NCI-H748 (cell line): ENCODE measurements around the gene KANSL1L.
"Not testable (repeated sequence)": the region's sequence is repeated elsewhere in the genome, so short reads cannot be mapped to it uniquely, and the experiment has no call there.

Experiments
- DNase-seq: peaks from one replicate; lab custom pipeline; 2025; ENCODE audit not compliant: unreplicated experiment; lab: John Stamatoyannopoulos, UW

Gene KANSL1L, protein sequence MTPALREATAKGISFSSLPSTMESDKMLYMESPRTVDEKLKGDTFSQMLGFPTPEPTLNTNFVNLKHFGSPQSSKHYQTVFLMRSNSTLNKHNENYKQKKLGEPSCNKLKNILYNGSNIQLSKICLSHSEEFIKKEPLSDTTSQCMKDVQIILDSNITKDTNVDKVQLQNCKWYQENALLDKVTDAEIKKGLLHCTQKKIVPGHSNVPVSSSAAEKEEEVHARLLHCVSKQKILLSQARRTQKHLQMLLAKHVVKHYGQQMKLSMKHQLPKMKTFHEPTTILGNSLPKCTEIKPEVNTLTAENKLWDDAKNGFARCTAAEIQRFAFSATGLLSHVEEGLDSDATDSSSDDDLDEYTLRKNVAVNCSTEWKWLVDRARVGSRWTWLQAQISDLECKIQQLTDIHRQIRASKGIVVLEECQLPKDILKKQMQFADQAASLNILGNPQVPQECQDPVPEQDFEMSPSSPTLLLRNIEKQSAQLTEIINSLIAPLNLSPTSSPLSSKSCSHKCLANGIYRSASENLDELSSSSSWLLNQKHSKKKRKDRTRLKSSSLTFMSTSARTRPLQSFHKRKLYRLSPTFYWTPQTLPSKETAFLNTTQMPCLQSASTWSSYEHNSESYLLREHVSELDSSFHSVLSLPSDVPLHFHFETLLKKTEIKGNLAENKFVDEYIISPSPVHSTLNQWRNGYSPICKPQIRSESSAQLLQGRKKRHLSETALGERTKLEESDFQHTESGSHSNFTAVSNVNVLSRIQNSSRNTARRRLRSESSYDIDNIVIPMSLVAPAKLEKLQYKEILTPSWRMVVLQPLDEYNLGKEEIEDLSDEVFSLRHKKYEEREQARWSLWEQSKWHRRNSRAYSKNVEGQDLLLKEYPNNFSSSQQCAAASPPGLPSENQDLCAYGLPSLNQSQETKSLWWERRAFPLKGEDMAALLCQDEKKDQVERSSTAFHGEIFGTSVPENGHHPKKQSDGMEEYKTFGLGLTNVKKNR

DNA sequence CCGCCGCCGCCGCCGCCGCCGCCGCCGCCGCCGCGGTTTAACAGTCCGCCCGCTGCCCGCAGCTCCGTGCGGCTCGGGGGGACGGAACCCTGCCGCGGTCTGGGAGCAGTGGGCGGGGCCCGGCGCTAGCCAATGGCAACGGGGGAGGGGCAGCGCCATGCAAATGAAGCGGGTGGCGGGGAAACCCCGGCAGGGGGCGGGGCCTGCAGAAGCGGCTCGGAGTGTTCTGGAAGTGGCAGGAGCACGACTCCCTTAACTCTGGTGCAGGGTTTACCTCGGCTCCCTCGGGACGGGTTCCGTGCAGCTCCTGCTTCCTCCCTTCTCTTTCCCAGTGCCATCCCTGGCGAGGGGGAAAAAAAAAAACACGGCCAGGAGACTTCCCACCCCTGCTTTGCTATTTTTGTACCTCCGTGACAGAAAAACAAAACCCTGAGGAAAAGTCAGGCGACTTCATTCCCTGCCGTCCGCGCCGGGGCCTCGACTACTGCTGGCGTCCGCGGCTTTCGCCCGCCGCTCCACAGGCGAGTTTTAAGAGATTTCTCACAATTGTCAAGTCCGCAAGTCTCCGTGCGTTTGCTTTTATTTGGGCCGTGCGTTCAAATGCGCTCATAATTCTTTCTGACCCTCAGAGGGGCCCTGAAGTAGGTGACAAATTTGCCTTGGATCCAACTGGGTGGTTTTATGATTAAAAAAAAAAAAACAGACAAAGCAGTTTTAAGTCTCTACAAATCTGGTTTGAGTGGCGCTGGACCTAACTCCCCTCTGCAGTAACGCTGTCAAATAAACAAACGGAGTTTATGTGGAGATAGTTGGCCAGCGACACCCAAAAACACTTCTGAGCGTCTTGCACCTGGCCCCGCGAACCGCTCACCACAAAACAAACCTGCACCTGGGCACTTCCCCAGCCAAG, at the start of gene KANSL1L:
KANSL1L (minus strand) TSS at position 101 of the 910 bp plus-strand sequence. CDS start 16,827 bp downstream, outside the sequence.
- DNase-seq = peak; percentile 97

DNA sequence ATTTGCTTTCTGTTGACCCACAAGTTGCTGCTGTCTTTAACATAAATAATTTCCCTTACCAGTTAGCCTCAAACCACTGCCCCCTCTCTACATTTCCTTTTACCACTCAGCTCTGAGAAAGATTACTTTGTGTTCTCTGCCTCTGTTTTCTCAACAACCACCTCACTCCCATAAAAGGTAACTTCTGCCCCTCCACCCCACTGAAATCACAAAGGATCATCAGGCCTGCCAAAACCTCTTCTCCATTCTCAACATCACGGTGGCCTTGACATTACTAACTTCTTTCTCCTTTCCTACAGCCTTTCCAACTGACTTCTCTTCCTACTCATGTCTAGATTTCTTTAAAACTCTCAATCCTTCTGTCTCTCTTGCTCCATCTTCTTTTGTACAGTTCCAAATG, 43.9 kb upstream of the KANSL1L start:
- no peak for DNase-seq

DNA sequence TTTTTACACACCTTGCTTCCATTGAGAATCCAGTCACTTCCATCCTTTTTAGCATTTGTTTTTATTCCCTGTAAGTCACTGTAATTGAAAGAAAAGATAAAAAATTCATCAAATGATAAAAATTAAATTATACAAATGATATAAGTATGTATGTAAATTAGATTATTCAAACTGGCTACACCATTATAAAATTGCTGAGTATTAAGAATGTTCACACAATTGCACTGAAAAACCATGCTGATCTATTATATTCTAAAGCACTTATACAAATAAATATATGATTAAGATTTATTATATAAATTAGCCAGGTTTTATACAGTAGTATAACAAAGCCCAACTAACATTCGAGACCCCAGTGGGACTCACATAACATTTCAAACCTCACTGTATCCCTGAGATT, 39.0 kb upstream of the KANSL1L start:
- no peak for DNase-seq

DNA sequence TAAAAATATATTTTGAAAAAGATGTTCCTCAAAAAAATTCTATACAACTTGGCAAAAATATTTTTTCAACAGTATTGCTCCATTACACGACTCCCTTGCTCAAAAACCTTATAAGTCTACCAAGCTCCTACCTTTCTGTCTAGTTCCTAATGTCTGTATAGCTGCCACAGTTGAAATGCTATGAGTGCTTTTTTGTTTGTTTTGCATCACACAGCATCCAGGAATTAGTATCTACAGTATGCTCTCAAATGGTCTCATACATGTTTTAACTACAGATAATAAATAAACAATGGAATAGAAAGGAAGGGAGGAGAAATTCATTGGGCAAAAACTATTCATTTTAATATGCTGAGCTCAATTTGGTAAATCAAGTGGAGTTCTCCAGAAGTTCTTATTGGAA, 36.7 kb upstream of the KANSL1L start:
- DNase-seq = no peak

DNA sequence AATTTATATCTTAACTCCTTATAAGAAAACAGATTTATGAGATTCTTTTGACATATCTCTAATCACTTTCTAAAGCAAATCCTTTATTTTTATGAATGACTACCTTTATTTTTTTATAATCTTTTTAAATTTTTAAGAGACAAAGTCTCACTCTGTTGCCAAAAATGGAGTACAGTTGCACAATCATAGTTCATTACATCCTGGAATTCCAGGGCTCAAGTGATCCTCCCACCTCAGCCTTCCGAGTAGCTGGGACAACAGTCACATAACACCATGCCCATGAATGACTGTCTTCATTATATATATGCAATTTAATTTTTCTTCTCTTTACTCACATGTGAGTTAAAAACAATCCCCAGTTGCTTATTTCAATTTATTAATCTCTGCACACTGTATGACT, 32.3 kb upstream of the KANSL1L start:
- no peak for DNase-seq

DNA sequence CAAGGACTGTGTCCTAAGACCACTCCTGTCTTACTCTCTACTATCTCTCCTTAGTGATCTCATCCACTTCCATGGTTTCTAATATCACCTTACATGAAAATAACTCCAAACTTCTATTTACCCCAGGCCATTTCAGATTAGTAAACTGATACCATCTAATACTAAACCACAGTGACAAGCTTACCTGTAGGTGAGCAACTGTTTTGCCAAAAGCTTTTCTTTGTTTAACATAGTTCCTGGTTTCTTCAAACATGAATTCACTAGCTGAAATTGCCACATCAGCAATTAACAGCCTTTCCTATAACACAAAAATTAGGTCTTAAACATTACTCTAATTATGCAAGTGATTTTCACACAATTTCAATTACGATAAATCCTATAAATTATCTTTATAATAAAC, 31.9 kb upstream of the KANSL1L start:
- DNase-seq = no peak

DNA sequence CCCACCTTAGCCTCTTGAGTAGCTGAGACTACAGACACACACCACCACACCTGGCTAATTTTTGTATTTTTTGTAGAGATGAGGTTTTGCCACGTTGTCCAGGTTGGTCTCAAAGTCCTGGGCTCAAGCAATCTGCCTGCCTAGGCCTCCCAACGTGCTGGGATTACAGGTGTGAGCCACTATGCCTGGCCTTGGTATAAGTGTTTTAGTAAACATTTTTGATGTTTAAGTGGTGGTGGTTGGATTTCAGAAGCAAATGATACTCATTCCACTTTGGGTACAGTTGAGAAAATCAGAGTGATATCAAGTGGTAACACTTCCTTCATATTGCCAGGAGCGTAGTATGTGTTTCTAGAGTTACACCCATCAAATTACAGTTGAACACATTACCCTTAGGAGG, 28.6 kb upstream of the KANSL1L start:
- no peak for DNase-seq

DNA sequence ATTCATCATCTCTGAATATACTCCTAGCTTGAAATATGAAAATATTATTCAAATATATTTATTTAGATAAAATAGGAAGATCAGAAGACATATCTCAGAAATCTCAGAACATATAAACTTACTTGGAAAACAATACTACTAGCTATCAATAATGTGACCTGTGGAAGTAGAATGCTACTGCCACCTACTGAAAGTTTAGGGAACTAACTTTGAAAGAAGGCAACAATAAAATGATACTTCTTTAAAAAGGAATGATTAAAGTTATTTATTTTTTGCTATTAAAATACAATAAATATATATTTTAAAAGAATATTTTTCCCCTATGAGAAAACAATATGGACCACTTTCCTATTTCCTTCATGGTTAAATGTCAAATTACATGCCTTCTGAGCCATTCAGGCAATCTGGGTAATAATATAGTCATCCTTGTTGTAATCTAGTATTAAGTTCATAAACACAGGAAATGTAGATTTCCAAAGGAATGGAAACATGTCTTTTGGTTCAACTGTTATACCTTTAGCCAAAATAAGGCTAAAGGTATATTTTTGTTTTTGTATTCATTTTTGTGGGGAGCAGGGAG, 28.1 kb upstream of the KANSL1L start:
- peak; percentile 45 for DNase-seq

DNA sequence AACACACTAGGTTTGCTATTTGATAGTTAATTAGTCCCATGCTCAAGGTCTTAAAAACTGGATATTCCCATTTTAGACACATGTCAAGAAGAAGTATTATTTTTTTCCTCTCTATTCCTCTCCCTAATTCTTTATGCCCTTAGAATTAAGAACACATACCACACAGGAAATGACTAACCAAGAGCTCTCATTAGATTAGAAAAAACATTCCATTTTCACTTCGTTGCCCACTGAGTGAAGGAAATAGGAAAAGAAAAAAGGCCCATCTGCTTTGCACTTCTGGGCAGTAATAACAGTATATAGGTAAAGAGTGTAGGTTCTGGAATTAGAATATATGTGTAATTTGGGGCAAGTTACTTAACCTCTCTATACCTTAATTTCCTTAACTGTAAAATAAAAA, 27.1 kb upstream of the KANSL1L start:
- DNase-seq = no peak

DNA sequence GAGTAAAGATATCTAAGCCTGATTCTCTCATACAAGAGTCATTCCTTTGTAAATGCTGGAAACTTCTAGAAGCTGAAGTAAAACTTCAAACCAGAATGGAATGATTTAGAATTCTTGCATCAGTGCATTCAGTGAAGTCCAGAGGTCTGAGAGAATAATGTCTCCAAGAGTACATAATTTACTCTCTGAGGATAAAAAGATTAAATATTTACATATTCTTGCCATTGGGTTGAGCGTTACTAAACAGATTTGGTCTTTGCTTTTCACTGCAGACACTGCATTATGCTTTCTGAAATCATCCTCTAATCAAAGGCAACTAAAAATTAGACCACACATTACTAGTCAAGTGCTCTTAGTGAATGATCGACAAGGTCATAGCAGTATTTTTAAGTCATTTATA, 26.5 kb upstream of the KANSL1L start:
- no peak for DNase-seq

DNA sequence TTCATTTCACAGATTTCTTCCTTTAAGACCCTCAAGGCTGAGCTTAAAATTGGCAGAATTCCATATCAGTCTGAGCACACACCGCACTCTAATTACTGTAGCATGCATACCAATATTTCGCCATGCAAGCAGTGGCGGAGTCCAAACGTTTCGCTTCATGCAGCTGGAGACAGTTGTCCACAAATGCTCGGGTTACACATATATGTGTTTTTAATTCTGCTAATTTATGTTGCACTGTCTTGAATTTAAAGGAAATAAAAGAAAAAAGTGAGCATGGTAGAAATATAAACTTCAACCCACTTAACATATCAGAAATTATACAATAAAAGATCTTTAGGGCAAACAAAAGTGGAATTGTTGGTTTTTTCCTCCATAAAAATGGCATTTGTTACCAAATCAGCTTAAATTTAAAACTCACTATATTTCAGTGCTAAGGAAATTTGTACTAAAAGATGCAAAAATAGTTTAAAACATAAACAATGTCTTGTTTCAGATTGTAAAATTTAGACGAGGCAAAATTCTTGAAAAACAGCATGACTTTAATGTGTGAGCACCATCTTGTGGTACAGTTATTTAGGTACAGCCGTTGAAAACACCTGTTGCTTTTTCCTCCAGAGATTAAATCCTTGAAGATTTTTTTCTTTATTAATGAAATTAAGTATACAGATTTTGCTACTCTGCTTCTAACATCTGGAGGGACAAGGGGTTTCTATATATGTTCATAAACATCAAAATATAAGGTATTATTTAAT, 24.1 kb upstream of the KANSL1L start:
- peak; percentile 84 for DNase-seq

DNA sequence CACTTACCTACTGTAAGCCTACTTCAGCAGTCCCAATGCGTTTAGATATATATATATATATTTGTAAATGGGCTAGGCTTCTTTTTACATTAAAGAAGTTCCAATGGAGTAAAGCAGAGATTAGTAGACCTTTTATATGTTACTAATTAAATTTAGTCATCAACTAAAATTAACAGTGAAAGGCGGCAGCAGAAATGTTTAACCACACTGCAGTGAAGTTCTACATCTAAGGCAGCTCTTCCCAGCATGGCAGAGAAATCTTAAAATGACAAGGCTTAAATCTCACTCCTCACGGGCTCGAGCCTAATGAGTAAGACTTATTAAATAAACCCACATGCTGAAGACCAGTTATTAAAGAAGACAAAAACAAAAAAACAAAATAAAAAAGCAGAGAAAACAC, 19.1 kb upstream of the KANSL1L start:
- no peak for DNase-seq

DNA sequence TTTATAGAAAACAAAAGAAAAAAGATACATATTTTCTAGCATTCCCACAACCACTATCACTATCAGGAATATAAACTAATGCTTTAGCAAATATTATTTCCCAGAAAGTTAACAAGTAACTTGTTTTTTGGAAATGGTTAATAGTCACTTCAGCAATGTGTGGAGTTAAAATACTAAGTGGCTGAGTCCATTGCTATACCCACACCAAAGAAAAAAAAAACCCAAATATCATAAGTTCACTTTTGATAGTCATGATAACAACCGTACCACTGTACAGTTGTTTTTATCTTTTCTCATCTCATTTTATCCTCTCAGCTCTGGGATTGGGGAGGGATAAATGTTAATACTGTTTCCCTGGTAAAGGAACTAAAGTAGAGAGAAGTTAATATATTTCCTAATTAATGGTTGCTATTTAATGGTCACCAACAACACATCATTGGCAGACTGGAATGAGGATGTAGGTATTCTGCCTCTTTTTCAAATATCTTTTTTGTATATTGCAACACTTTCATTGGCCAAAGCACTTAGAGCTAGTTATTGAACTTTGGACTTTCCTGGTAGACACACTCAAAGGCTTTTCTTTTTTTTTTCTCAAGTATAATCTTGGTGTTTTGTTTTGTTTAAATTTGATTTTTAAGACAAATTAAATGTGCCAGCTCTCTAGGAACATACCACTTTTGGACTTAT, 18.4 kb upstream of the KANSL1L start:
- no peak for DNase-seq

DNA sequence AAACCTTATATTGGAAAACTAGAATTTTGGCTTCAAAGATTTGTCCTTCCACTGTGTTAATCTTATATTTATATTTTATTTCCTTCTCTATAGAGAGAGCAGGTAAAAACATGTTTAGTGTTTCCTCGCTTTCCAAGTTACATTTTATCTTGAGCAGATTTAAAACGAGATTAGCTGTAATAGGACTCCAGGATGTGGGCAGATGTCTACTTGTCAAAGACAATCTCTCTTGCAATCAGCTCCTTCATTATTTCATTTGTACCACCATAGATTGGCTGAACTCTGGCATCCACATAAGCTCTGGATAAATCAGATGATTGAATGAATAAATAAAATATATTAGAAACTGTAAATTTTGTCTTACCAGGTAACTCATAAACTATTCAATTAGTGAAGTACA, 17.5 kb upstream of the KANSL1L start:
- DNase-seq = no peak

DNA sequence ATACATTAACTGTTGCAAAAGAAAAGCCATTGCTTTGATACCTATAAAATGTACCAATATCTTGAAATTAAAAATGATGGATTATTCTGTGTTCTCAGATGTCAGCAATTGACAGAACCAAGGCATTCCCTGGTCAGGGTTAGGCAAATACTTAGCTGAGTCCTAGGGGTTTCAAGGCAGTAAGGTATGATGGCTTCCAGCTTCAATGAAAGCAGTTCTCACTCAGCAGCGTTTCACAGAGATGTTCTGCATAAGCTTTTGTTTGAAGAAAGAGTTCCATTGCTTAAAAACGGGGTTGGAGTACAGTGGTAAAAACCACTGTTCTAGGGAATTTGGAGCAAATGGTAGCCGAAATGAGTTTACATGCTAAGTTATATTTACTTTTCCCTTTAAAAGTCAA, 17.0 kb upstream of the KANSL1L start:
- DNase-seq = no peak

DNA sequence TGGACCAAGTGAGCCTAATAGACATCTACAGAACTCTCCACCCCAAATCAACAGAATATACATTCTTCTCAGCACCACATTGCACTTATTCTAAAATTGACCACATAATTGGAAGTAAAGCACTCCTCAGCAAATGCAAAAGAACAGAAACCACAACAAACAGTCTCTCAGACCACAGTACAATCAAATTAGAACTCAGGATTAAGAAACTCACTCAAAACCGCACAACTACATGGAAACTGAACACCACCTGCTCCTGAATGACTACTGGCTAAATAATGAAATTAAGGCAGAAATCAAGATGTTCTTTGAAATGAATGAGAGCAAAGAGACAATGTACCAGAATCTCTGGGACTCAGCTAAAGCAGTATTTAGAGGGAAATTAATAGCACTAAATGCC, 12.7 kb upstream of the KANSL1L start:
- DNase-seq = not testable (repeated sequence)

DNA sequence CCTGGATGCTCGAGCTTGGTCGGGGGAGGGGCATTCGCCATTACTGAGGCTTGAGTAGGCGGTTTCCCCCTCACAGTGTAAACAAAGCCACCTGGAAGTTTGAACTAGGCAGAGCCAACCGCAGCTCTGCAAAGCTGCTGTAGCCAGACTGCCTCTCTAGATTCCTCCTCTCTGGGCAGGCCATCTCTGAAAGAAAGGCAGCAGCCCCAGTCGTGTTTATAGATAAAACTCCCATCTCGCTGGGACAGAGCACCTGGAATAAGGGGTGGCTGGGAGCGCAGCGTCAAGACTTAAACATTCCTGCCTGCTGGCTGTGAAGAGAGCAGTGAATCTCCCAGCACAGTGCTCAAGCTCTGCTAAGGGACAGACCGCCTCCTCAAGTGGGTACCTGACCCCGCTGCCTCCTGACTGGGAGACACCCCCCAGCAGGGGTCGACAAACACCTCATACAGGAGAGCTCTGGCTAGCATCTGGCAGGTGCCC, 10.4 kb upstream of the KANSL1L start:
- DNase-seq = peak; percentile 83

DNA sequence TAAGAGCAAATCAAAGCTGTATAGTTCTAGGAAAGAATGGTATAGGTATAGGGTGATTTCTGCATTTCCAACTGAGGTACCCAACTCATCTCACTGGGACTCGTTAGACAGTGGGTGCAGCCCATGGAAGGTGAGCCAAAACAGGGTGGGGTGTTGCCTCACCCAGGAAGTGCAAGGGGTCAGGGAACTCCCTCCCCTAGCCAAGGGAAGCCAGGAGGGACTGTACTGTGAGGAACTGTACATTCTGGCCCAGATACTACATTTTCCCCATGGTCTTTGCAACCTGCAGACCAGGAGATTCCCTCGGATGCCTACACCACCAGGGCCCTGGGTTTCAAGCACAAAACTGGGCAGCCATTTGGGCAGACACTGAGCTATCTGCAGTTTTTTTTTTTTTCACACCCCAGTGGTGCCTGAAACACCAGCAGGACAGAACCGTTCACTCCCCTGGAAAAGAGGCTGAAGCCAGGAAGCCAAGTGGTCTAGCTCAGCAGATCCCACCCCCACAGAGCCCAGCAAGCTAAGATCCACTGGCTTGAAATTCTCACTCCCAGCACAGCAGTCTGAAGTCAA, 9.9 kb upstream of the KANSL1L start:
- not testable (repeated sequence) for DNase-seq

DNA sequence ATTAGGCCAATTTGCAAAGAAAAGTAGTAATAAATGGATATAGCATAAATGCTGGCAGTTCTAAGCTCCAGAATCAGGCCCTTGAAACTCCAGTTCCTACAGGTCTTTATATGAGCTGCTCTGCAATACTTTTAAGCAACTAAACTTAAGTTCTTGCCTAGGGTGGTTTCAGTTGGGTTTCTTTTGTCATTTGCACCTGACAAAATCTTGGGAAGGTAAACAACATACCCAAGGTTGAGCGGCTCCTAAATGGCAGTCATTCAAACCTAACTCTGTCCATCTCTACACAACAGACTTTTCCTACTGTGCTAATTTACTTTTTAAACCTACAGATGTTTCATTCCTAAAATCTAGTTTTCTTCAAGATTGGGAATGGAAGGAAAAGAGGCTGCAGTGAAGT, 9.3 kb upstream of the KANSL1L start:
- no peak for DNase-seq
